SK-N-DZ (cell line): ENCODE data around the gene PDE9A.
"Not testable (repeated sequence)": the region's sequence is repeated elsewhere in the genome, so short reads cannot be mapped to it uniquely, and the experiment has no call there.

Experiments used
- DNase-seq: peaks from one replicate; pipeline ENCODE4 v3.0.0-alpha.2; 2015; ENCODE audit warnings: low spot score

PDE9A gene

DNA sequence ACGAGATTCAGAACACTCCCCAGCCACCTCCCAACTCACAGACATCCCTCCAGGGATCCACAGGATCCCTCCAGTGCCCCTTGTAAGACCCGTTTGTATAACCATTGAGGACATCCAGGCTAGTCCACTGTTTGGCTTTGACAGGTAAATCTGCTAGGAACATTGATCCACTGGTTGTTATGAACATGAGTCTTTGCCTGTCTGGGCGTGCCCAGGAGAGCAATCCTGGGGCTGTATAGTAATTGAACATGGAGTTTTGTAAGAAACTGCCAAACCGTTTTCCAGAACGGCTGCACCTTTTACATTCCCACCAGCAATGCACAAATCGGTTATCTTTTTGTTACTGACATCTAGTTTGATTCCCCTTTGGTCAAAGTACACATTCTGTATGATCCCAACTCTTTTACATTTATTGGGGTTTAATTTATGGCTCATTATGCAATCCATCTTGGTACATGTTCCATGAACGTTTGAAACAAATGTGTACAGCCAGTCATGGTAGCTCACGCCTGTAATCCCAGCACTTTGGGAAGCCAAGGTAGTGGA, 137.2 kb downstream of the PDE9A start:
- DNase-seq: no peak

DNA sequence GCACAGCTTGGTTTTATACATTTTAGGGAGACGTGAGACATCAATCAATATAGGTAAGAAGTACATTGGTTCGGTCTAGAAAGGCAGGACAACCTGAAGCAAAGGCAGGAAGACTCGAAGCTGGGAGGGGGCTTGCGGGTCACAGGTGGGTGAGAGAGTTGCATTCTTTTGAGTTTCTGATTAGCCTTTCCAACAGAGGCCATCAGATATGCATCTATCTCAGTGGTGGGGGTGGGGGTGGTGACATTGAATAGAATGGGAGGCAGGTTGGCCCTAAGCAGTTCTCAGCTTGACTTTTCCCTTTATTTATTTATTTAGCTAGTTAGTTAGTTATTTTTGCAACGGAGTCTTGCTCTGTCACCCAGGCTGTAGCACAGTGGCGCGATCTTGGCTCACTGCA, 140.4 kb downstream of the PDE9A start:
- DNase-seq: no peak

- no peak for DNase-seq
Observed at GRCh38 chr21:42794551-42794950, 141.1 kb downstream of the PDE9A start.

GRCh38 chr21:42796327-42797062, 143.1 kb downstream of the PDE9A start:
- DNase-seq: no peak

DNA sequence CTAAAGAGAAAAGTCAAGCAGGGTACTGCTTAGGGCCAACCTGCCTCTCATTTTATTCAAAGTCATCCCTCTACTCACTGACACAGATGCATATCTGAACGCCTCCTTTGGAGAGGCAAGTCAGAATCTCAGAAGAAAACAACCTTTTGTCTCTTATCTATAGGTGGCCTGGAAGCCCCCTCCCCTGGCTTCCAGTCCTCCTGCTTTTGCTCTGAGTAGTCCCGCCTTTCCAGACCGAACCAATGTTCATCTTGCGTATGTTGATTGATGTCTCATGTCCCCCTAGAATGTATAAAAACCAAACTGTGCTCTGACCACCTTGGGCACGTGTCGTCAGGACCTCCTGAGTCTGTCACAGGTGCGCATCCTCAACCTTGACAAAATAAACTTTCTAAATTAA, 144.1 kb downstream of the PDE9A start:
- no peak for DNase-seq

GRCh38 chr21:42798106-42798505, 144.7 kb downstream of the PDE9A start:
- no peak for DNase-seq

- no peak for DNase-seq
Observed at GRCh38 chr21:42799516-42799915, 146.1 kb downstream of the PDE9A start.

DNA sequence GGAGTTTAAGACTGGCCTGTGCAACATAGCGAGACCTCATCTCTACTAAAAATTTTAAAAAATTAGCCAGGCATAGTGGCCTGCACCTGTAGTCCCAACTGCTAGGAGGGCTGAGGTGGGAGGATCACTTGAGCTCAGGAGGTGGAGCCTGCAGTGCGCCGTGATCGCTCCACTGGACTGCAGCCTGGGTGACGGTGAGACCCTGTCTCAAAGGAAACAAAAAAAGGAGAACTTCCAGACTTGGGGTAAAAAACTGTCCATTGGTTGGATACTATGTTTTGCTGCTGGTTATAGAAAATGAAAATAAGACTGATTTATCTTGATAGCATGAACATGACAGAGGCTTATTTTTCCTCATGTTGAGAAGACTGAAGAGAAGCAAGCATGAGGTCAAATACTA, 146.5 kb downstream of the PDE9A start:
- DNase-seq: no peak

- DNase-seq: not testable (repeated sequence)
Observed at GRCh38 chr21:42801616-42802015, 148.2 kb downstream of the PDE9A start.

- no peak for DNase-seq
Observed at GRCh38 chr21:42806509-42807140, 153.2 kb downstream of the PDE9A start.

DNA sequence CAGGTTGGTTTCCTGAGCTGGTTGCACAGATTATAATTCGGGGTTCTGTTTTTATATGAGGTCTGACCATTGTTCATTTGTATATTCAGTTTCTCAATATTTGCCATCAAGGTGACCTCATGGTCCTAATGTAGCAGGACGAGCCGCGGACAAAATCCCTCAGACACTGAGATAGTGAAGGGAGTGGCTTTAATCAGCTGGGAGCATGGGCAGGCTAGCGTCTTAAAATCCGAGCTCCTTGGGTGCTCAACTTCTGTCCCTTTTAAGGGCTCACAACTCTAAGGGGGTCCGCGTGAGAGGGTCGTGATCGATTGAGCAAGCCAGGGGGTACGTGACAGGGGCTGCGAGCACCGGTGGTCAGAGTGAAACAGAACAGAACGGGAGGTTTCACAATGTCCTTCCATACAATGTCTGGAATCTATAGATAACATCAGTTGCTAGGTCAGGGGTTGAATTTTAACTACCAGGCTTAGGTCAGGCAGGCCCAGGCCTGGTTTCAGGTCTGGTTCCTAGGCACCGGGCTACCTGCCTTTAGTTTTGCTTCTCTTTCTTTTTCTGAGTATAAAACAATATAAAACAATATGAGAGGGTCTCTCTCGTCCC, 154.0 kb downstream of the PDE9A start:
- DNase-seq: not testable (repeated sequence)

GRCh38 chr21:42807938-42808613, 154.7 kb downstream of the PDE9A start:
- no peak for DNase-seq

- DNase-seq: no peak
Observed at GRCh38 chr21:42809171-42809570, 155.8 kb downstream of the PDE9A start.

DNA sequence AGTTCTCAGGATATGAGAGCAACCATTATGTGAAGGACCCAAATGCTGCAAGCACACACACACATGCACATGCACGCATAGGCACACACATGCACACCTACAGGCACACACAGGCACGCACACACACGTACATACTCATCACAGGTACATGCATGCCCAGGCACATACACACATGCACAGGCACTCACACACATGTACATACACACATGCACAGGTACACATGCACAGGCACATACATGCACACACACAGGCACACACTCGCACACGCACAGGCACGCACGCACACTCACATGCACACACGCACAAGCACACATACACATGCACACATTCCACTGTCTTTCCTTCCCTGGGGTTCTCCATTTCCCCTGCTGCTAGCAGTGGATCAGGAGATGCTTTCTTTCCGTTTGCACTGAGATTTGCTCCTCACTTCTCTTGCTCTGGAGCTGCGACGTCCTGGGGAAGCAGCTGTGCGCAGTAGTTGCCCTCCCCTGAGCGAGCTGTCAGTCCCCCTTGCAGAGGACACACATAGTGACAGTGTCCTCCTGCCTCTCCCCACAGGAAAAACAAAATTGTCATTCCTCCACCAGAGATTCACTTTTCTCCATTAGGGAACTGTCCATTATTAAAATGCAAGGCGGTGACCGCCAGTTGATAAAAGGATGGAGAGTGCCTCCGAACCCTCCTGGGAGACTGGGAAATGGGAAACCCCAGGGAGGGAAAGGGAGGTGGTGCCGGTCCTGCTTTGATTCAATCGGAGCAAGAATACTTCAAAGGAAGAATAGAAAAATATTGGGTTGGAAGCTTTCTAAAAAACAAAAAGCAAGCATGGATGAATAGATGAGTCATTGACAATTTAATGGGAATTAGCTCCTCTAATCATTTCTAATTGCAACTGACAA, 156.4 kb downstream of the PDE9A start:
- DNase-seq: no peak

GRCh38 chr21:42811960-42812359, 158.5 kb downstream of the PDE9A start:
- no peak for DNase-seq

- not testable (repeated sequence) for DNase-seq
Observed at GRCh38 chr21:42812528-42813241, 159.3 kb downstream of the PDE9A start.

- no peak for DNase-seq
Observed at GRCh38 chr21:42815217-42815616, 161.8 kb downstream of the PDE9A start.

- DNase-seq: no peak
Observed at GRCh38 chr21:42818328-42818749, 164.9 kb downstream of the PDE9A start.

- no peak for DNase-seq
Observed at GRCh38 chr21:42819861-42820615, 166.6 kb downstream of the PDE9A start.
